Neural crest cell (in vitro differentiated cells): ENCODE measurements around the gene ZACN. TPM values are rescaled to one million over a fixed set of nuclear protein-coding genes. Genes with fewer than 3 reads are reported as not detected.

Source experiments
- DNase-seq: peaks from one replicate; pipeline ENCODE4 v3.0.0; 2021; ENCODE audit warnings: low read depth, mixed read lengths, low spot score
- H3K27ac Mint-ChIP-seq: one replicate; pipeline ENCODE4 v1.8.0; 2021; ENCODE audit warnings: mild to moderate bottlenecking, mixed read lengths; ENCODE audit not compliant: unreplicated experiment
- H3K27me3 Mint-ChIP-seq: 2 replicates; pipeline ENCODE4 v1.8.0; 2021; ENCODE audit warnings: low read depth, mild to moderate bottlenecking, mixed read lengths
- H3K36me3 Mint-ChIP-seq: 2 replicates; pipeline ENCODE4 v1.8.0; 2021; ENCODE audit warnings: low read depth, mild to moderate bottlenecking, mixed read lengths
- H3K4me1 Mint-ChIP-seq: 2 replicates; pipeline ENCODE4 v1.8.0; 2021; ENCODE audit warnings: mixed read lengths
- H3K4me3 Mint-ChIP-seq: one replicate; pipeline ENCODE4 v1.8.0; 2021; ENCODE audit warnings: mild to moderate bottlenecking, mixed read lengths
- H3K9me3 Mint-ChIP-seq: 2 replicates; pipeline ENCODE4 v1.8.0; 2021; ENCODE audit warnings: mixed read lengths
- CTCF ChIP-seq: fragments of 200-600 bp; sonication (generic); conservative IDR thresholded peaks from 2 replicates; pipeline ENCODE4 v1.5.0; 2021; ENCODE audit warnings: antibody characterized with exemption, mild to moderate bottlenecking
- total RNA-seq: library from RNA; stranded (reverse); gene quantifications from 2 replicates; pipeline ENCODE4 v1.2.1, GENCODE V29; 2021

ZACN gene
- total RNA-seq, 1 donor from 2014 or later: 0.19 TPM

GRCh38 chr17:76082326-76083251 is 3.6 kb downstream of the ZACN start:
- H3K9me3 Mint-ChIP-seq: no peaks in the 10 kb centered on the region
- no peak overlapping the region for H3K4me3 Mint-ChIP-seq
- peaks cover 3% of the 10 kb centered on the region for H3K36me3 Mint-ChIP-seq
- peaks cover 46% of the 10 kb centered on the region for H3K27me3 Mint-ChIP-seq
- TF ChIP-seq CTCF: no peak
- H3K27ac Mint-ChIP-seq: peak overlapping the region; percentile 19
- H3K4me1 Mint-ChIP-seq: peaks cover 15% of the 10 kb centered on the region
- no peak for DNase-seq

- no peak for DNase-seq
- H3K9me3 Mint-ChIP-seq: no peaks in the 10 kb centered on the region
- peaks cover 15% of the 10 kb centered on the region for H3K4me1 Mint-ChIP-seq
- no peak overlapping the region for H3K4me3 Mint-ChIP-seq
- H3K27me3 Mint-ChIP-seq: peaks cover 35% of the 10 kb centered on the region
- no peak for TF ChIP-seq CTCF
- H3K36me3 Mint-ChIP-seq: peaks cover 3% of the 10 kb centered on the region
- no peak overlapping the region for H3K27ac Mint-ChIP-seq
These were observed 4.7 kb downstream of the ZACN start for GRCh38 chr17:76083536-76084182.

- H3K4me3 Mint-ChIP-seq: no peak overlapping the region
- peaks cover 3% of the 10 kb centered on the region for H3K36me3 Mint-ChIP-seq
- peaks cover 20% of the 10 kb centered on the region for H3K27me3 Mint-ChIP-seq
- TF ChIP-seq CTCF: no peak
- H3K4me1 Mint-ChIP-seq: peaks cover 10% of the 10 kb centered on the region
- no peak for DNase-seq
- no peaks in the 10 kb centered on the region for H3K9me3 Mint-ChIP-seq
- no peak overlapping the region for H3K27ac Mint-ChIP-seq
These were observed 6.2 kb downstream of the ZACN start for GRCh38 chr17:76085066-76085730.

GRCh38 chr17:76085731-76086366 is 6.9 kb downstream of the ZACN start:
- Mint-ChIP-seq H3K27ac (no peak overlapping the region), H3K4me3 (no peak overlapping the region), H3K36me3 (peaks cover 3% of the 10 kb centered on the region), H3K9me3 (no peaks in the 10 kb centered on the region), H3K4me1 (peaks cover 6% of the 10 kb centered on the region), H3K27me3 (peaks cover 14% of the 10 kb centered on the region)
- no peak for DNase-seq
- TF ChIP-seq CTCF: no peak

- TF ChIP-seq CTCF: no peak
- no peaks in the 10 kb centered on the region for H3K9me3 Mint-ChIP-seq
- peaks cover 3% of the 10 kb centered on the region for H3K4me1 Mint-ChIP-seq
- no peak overlapping the region for H3K27ac Mint-ChIP-seq
- H3K36me3 Mint-ChIP-seq: peaks cover 3% of the 10 kb centered on the region
- H3K4me3 Mint-ChIP-seq: no peak overlapping the region
- peaks cover 10% of the 10 kb centered on the region for H3K27me3 Mint-ChIP-seq
- no peak for DNase-seq
These were observed 7.4 kb downstream of the ZACN start for GRCh38 chr17:76086384-76086783.
